ENCODE data around the gene SPATA6L.

DNA sequence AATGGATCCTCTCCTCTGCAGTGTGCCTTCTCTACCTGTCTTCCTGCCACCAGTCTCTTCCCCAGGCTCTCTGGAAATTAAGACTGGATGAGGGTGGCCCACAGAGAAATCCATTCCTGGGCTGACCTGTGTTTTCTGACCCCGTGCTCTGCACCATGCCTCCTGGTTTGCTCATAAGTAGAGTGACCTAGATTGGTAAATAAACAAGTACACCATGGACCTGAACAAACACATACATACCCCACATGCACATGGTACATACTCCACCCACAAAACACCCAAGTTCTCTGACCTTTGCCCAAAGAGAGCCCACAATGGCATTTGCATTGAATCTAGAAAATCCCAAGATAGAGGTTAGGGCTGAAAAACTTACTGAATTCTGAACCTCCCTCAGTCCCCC, 81.6 kb downstream of the SPATA6L start:
- TF ChIP-seq, protein P1, sequence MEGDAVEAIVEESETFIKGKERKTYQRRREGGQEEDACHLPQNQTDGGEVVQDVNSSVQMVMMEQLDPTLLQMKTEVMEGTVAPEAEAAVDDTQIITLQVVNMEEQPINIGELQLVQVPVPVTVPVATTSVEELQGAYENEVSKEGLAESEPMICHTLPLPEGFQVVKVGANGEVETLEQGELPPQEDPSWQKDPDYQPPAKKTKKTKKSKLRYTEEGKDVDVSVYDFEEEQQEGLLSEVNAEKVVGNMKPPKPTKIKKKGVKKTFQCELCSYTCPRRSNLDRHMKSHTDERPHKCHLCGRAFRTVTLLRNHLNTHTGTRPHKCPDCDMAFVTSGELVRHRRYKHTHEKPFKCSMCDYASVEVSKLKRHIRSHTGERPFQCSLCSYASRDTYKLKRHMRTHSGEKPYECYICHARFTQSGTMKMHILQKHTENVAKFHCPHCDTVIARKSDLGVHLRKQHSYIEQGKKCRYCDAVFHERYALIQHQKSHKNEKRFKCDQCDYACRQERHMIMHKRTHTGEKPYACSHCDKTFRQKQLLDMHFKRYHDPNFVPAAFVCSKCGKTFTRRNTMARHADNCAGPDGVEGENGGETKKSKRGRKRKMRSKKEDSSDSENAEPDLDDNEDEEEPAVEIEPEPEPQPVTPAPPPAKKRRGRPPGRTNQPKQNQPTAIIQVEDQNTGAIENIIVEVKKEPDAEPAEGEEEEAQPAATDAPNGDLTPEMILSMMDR (conservative IDR thresholded peaks at IDR 0.05 in 1 of 2, IDR thresholded peaks at IDR 0.05 in 1 of 2; ENCODE audit: extremely low read depth in 1 of 2, insufficient read depth in 1 of 2, low read depth in 1 of 2, low read length in 2 of 2) = no peak
- TF ChIP-seq EZH2 (IDR thresholded peaks at IDR 0.05; ENCODE audit: borderline replicate concordance, low read length) = no peak

Data from mammary epithelial cell (primary cell).